ENCODE results near the gene PRAMEF27.
"Not testable (repeated sequence)": the region's sequence is repeated elsewhere in the genome, so short reads cannot be mapped to it uniquely, and the experiment has no call there.

Gene PRAMEF27

GRCh38 chr1:13056475-13056874 lies at the start of gene PRAMEF27:
Gene PRAMEF27, minus strand, starts transcription at chr1:13056575. Its CDS starts 2,916 bp downstream, at chr1:13053659.
- in situ Hi-C loops (cut with HindIII; ENCODE audit: low sequenced_read_pairs) = not testable (repeated sequence)

GRCh38 chr1:13070474-13070873 lies 14.1 kb upstream of the PRAMEF27 start, which contains the start of gene PRAMEF25:
Gene PRAMEF25, plus strand, starts transcription at chr1:13070774. Its CDS starts 2,920 bp downstream, at chr1:13073694.
- in situ Hi-C loops (cut with HindIII; ENCODE audit: low sequenced_read_pairs) = not testable (repeated sequence)

GRCh38 chr1:13019846-13020245 lies 36.5 kb downstream of the PRAMEF27 start:
- in situ Hi-C loops (cut with HindIII; ENCODE audit: low sequenced_read_pairs) = not testable (repeated sequence)

- in situ Hi-C loops (cut with HindIII; ENCODE audit: low sequenced_read_pairs) = not testable (repeated sequence)
These were observed 44.4 kb downstream of the PRAMEF27 start for GRCh38 chr1:13011932-13012331.

- in situ Hi-C loops (cut with HindIII; ENCODE audit: low sequenced_read_pairs) = not testable (repeated sequence)
These were observed 47.0 kb downstream of the PRAMEF27 start for GRCh38 chr1:13009348-13009747.

GRCh38 chr1:13005732-13006131 lies 50.6 kb downstream of the PRAMEF27 start:
- in situ Hi-C loops (cut with HindIII; ENCODE audit: low sequenced_read_pairs) = not testable (repeated sequence)
